NCI-H524 treated with DMSO at 0.1 percent for 48 hours (cell line): Measurements from ENCODE around the gene SAMD11.
"Not testable (repeated sequence)": the region's sequence is repeated elsewhere in the genome, so short reads cannot be mapped to it uniquely, and the experiment has no call there.

Source experiments
- DNase-seq: peaks from one replicate; lab custom pipeline; 2025; lab: John Stamatoyannopoulos, UW

SAMD11 gene

DNA sequence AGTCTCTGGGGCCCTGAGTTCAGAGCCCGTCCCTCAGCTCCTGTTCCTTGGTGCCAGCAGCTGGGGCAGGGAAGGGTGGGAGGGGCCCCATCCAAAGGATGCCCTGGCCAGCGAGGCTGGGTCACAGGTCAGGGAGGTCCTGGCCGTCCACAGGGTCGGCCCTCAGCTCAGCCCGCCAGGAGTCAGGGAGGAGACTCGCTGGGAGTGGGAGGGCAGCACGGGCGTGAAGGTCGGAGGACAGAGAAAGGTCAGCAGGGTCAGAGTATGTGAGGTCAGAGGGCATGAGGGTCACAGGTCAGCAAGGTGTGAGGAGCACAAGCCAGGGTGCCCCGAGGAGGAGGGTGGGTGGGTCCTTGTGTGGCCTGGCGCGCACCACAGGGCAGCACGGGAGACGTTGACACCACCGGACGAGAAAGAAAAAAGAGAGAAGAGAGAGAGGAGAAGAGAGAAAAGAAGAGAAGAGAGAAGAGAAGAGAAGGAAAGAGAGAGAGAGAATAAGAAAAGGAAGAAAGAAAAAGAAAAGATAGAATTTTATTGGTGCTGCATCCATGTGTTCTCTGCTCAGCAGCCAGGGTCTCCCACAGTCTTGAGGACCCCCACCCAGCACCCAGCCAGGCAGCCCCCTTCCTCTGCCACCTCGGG, 51.1 kb downstream of the SAMD11 start:
- no peak for DNase-seq

DNA sequence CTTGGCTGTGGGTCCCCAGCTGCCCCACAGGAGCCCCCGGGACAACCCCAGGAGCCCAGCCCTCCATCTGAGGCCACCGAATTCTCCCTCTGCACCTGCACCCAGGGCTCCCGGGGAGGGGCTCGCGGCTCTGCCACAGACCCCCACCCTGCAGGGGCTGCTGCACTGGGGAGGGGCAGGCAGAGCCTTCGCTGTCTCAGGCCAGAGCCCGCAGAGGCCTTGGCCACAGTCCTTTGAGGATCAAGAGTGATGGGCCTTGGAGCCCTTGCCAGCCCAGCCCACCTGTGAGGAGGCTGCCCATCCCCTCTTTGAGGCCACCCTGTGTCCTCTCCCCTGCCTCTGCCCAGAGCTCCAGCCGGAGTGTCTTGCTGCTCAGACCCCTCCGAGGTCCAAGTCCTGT, 51.6 kb downstream of the SAMD11 start:
- DNase-seq = no peak

DNA sequence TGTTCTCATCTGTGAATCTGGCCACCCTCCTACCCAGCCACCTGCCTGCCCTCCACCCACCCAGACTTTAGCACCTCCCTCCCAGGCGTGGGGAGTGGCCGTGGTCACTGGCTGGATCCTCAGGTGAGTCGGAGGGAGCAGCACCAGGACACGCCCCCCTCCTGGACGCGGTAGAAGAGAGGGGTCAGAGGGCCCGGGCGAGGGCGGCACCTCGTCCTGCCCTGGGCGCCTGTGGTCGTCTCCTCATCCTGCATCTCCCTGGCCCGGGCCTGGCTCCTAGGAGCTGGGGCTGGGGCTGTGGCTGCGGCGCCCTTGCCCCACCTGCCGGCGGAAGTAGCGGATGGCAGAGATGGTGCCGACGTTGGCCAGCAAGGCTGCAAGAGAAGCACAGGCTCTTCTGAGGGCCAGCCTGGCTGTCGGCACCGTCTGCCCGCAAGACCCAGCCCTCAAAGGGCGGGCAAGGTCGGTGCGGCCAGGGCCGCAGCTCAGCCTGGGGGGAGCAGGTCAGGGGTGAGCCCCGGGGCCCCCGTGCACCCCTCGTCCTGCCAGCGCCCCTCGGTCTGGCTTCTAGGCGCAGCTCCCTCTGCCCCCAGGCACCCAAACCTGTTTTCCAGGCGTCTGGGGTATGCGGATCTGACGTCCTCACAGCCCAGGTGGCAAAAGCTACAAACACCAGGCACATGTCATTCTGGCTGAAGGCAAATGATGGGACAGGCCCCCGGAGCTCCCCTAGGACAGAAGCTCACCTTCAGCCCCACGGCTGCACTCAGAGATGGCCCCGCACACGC, 52.4 kb downstream of the SAMD11 start:
- DNase-seq = no peak

DNA sequence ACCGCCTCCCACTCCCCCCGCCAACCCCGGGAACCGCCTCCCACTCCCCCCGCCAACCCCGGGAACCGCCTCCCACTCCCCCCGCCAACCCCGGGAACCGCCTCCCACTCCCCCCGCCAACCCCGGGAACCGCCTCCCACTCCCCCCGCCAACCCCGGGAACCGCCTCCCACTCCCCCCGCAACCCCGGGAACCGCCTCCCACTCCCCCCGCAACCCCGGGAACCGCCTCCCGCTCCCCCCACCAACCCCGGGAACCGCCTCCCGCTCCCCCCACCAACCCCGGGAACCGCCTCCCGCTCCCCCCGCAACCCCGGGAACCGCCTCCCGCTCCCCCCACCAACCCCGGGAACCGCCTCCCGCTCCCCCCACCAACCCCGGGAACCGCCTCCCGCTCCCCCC, 53.1 kb downstream of the SAMD11 start:
- DNase-seq = not testable (repeated sequence)

DNA sequence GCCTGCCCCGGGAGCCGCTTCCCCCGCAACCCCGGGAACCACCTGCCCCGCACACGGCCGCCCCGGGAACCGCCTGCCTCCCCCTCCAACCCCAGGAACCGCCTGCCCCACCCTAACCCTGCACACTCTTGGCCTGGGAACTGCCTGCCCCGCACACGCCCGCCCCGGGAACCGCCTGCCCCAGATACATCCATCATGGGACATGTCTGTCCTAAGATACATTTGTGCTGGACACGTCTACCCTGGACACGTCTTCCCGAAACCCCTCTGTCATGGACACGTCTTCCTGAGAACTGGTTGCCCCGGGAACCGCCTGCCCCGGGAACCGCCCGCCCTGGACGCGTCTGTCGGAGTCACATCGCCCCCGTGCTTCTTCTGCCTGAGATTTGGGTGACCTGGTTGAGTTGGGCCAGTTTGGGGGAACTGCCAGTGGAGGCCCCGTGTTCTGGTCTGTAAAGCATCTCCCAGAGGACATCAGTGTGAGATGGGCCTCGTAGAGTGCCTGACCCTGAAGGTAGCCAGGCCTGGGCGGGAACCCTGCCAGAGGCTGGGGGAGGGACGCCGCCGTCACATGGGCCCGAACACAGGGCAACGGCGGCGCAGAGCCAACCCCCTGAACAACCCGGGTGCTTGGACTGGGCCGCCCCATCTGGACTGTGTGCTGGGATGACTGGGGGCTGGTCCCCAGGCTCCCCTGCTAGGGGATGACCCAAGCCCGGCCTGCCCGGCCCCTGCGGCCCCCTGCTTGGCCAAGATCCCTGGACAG, 54.5 kb downstream of the SAMD11 start:
- DNase-seq = no peak

DNA sequence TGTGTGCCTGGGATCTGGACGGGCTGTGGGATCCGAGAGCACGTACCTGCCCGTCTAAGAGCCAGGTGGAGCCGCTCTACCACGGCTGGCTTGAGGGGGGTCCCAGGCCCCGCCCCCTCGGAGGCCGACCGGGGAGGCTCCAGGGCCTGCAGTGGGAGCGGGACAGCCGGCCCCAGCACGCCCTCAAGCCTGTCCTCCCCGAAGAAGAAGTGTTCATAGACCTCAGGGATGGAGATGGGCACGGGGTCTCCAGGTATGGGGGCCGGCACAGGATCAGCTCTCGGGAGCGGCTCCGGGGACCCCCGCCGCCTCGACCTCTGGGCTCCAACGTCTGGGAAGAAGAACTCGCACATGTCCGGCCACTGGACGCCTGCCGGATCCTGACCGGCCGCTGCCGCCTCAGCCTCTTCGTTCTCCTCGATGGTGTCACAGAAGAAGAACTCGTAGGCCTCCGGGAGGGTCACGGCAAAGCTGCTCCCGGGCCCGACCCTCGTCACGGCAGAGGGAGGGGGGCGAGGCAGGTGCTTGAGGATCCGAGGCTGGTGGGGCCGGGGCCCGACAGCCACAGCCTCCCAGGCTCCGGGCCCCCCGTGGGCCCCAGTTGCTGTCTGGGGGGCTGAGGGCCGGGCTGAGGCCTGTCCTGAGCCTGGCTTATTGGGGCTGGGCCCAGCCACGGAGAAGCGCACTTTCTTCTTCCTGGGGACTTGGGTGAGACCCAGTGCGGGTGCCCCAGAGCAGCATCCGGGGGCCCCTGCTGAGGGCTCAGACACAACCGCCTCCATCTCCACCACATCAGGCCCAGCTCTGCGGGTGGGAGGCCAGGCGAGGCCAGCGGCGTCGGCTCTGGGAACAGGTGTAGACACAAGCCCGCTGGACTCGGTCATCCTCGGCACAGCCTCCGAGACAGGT, 55.4 kb downstream of the SAMD11 start:
- DNase-seq = no peak

DNA sequence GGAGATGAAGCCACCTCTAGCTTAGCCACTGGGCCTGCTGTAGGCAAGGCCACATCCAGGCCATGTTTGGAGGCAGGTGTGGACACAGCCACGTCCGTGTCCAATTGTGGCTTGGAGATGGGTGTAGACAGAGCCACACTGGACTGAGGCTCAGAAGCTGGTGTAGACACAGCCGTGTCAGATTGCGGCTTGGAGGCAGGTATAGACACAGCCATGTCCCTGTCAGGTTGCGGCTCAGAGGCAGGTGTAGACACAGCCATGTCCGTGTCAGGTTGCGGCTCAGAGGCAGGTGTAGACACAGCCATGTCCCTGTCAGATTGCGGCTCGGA, 56.0 kb downstream of the SAMD11 start:
- DNase-seq = no peak

DNA sequence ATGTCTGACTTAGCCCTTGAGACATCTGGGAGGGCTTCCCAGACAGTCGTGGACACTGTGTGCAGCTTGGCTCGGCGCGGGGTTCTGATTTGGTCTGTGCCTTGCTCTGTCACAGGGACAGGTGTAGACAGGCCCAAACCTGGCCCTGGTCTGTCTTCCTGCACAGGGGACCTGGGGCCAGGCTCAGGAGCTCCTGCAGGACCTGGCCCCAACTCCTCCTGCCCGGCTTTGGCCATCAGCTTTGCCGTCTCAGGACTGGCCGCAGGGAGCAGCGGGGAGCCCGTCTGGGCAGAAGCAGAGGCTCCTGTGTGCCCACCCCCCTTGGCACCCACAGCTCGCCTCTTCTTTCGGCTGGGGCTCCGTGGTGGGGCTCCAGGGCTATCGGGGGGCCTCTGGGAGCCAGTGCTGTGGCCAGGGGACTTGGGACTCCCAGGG, 56.4 kb downstream of the SAMD11 start:
- no peak for DNase-seq

GRCh38 chr1:980602-981395, 57.1 kb downstream of the SAMD11 start:
- DNase-seq = no peak

- DNase-seq = no peak
These were observed 57.8 kb downstream of the SAMD11 start for GRCh38 chr1:981491-981954.

GRCh38 chr1:981955-982558, 58.3 kb downstream of the SAMD11 start, which contains the start of gene PERM1:
Gene PERM1 (minus strand): TSS chr1:982093. CDS start chr1:981029, 1,064 bp downstream.
- no peak for DNase-seq

DNA sequence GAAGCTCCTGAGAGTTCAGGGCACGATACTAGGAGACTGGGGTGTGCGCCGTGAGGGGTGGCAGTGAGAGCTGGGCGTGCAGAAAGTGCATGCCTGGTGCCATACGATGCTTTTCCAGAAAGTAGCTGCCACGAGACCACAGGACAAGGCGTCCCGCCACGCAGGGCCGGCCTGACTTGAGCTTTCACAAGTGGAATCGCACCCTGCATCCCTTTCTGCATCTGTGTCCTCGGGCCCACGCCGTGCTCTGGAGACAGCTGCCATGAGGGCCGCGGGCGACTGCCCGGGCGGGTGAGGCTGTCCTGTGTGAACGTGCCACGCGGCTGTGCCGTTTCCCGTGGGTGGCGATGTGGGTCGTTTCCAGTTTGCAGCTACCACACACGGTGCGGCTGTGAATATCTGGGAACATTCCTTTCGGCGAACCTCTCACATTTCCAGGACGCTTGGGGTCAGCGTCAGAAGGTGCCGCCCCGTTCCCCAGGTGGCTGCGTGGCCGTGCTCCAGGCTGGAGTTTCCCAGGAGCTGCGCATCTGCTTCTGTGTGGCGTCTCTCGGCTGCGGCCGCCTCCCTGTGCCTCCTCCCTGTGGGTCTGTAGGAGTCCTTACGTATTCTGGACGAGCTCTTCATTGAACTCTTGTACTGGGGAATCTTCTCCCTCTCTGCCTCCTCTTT, 59.2 kb downstream of the SAMD11 start:
- DNase-seq = no peak

DNA sequence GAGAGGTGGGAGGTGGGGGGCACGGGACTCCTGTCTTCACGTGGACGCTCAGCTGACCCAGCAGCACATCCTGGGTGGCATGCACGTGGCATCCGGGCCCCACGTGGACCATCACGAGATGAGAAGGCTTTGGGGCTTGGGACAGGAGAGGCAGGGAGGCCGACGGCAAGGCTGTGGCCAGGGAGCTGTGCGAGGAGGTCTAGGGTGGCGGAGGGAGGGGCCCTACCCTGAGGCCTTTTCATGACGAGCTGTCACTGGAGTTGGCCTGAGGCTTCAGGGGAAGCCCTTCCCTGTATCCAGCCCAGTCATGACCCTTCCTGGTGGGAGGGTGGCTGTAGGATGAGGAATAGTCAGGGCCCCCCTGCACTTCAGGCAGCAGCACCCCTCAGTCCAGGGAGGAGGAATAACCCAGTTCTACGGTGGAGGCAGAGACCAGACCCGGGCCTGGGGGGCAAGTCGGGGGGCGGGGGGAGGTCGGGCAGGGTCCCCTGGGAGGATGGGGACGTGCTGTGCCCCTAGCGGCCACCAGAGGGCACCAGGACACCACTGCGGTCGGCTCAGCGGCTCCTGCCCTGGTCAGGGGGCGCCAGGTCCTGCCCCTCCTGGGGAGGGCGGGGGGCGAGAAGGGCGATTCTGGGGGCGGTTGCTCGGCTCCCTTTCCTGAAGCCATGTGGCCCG, 60.2 kb downstream of the SAMD11 start:
- DNase-seq = no peak

GRCh38 chr1:984476-984814, 60.7 kb downstream of the SAMD11 start:
- DNase-seq = no peak

GRCh38 chr1:985126-985525, 61.4 kb downstream of the SAMD11 start:
- DNase-seq = no peak

GRCh38 chr1:988061-988460, 64.3 kb downstream of the SAMD11 start:
- not testable (repeated sequence) for DNase-seq

DNA sequence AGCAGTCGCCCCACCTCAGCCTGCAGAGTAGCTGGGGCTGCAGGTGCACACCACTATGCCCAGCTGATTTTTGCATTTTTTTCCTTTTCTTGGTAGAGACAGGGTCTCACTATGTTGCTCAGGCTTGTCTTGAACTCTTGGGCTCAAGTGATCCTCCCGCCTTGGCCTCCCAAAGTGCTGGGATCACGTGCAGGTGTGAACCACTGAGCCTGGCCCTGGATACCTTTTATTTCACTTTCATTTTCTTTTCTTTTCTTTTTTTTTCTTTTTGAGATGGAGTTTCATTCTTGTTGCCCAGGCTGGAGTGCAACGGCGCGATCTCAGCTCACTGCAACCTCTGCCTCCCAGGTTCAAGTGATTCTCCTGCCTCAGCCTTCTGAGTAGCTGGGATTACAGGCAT, 67.6 kb downstream of the SAMD11 start:
- not testable (repeated sequence) for DNase-seq

GRCh38 chr1:991895-992294, 68.2 kb downstream of the SAMD11 start:
- DNase-seq = no peak

DNA sequence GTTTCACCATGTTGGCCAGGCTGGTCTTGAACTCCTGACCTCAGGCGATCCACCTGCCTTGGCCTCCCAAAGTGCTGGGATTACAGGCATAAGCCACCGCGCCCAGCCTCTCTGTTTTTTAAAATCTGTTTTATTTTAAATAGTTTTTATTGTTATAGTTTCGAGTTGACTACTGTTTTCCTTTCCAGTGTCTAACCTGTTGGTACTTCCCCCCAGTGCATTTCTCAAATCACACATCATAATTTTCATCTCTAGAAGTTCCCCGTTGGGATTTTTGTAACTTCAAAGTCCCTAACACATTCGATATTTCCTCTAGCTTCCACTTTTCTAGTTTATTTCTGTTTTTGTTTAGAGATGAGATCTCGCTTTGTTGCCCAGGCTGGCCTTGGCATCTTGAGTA, 68.6 kb downstream of the SAMD11 start:
- no peak for DNase-seq
